Vagina (tissue), 2 donors: ENCODE data around the gene SLC25A34. TPM values are rescaled to one million over a fixed set of nuclear protein-coding genes. Genes with fewer than 3 reads are reported as not detected.

ENCODE experiments used
- DNase-seq, 2 donors: peaks; one replicate each; pipeline ENCODE4 v3.0.0-alpha.2; 2017; ENCODE audit errors: extremely low spot score in 2 of 2
- H3K27ac ChIP-seq: fragments of 200-600 bp; sonication (generic); one replicate; pipeline ENCODE4 v1.5.1; 2019
- H3K27me3 ChIP-seq: fragments of 200-600 bp; sonication (generic); one replicate; pipeline ENCODE4 v1.5.1; 2019
- H3K36me3 ChIP-seq, 2 donors: fragments of 200-600 bp; sonication (generic); one replicate each; pipeline ENCODE4 v1.5.1; 2017 to 2019
- H3K4me1 ChIP-seq: fragments of 200-600 bp; sonication (generic); one replicate; pipeline ENCODE4 v1.5.1; 2019
- H3K4me3 ChIP-seq, 2 donors: fragments of 200-600 bp; sonication (generic); 1 replicate in 1 of 2; 2 replicates in 1 of 2; pipeline ENCODE4 v1.5.1; 2016 to 2019
- H3K9me3 ChIP-seq: fragments of 200-600 bp; sonication (generic); one replicate; pipeline ENCODE4 v1.5.1; 2019
- CTCF ChIP-seq, 3 experiments: fragments of 450-650 bp in 2 of 3; fragments of 200-600 bp in 1 of 3; sonication (generic) in 1 of 3; IDR thresholded peaks; one replicate each; pipeline ENCODE4 v1.5.1; 2017 to 2019; ENCODE audit warnings: antibody characterized with exemption in 3 of 3, mild to moderate bottlenecking in 2 of 3, moderate library complexity in 2 of 3
- POLR2A ChIP-seq, 2 donors: fragments of 450-650 bp; IDR thresholded peaks; one replicate each; pipeline ENCODE4 v1.6.1; 2017; ENCODE audit warnings: antibody characterized with exemption in 2 of 2, mild to moderate bottlenecking in 2 of 2, moderate library complexity in 2 of 2
- POLR2AphosphoS5 ChIP-seq, 2 donors: sonication (generic); formaldehyde crosslinking; IDR thresholded peaks; one replicate each; pipeline ENCODE4 v1.9.0; 2017; ENCODE audit warnings: antibody characterized with exemption in 2 of 2, mild to moderate bottlenecking in 2 of 2, low read depth in 1 of 2; ENCODE audit not compliant: insufficient read depth in 1 of 2
- intact Hi-C: fragments of 100-400 bp; cut with DNase I; formaldehyde crosslinking; loops from one replicate; pipeline ENCODE4 v1.15.1; 2023
- total RNA-seq: library from RNA; depleted of rRNA; stranded (reverse); fragments of >200 nt; gene quantifications from one replicate; pipeline ENCODE4 v1.2.3, GENCODE V29; 2016

Gene SLC25A34
- total RNA-seq, 1 donor from 2014 or later, result 3.2 TPM

GRCh38 chr1:15744122-15744679 is 8.1 kb downstream of the SLC25A34 start:
- Histone ChIP-seq H3K36me3 (no peaks in the 10 kb centered on the region), H3K27ac (no peak overlapping the region), H3K9me3 (no peaks in the 10 kb centered on the region), H3K27me3 (no peaks in the 10 kb centered on the region), H3K4me3 (no peak overlapping the region), H3K4me1 (peaks cover 9% of the 10 kb centered on the region)
- DNase-seq, result no peak
- intact Hi-C loops, result loop anchor here (10.0 kb wide), 1 partner anchor 149 kb away; no protein-coding TSS in a partner anchor
- no peak for TF ChIP-seq POLR2A (IDR thresholded peaks at IDR 0.05)
- no peak for TF ChIP-seq CTCF (IDR thresholded peaks at IDR 0.05)
- TF ChIP-seq POLR2AphosphoS5 (IDR thresholded peaks at IDR 0.05; ENCODE audit: insufficient read depth in 1 of 2, low read depth in 1 of 2), result no peak

GRCh38 chr1:15747378-15747777 is 11.3 kb downstream of the SLC25A34 start:
- Histone ChIP-seq H3K4me3 (no peak overlapping the region), H3K9me3 (no peaks in the 10 kb centered on the region), H3K4me1 (peaks cover 10% of the 10 kb centered on the region), H3K27ac (no peak overlapping the region), H3K36me3 (no peaks in the 10 kb centered on the region), H3K27me3 (no peaks in the 10 kb centered on the region)
- no peak for TF ChIP-seq POLR2A (IDR thresholded peaks at IDR 0.05)
- no peak for TF ChIP-seq POLR2AphosphoS5 (IDR thresholded peaks at IDR 0.05; ENCODE audit: insufficient read depth in 1 of 2, low read depth in 1 of 2)
- no peak for TF ChIP-seq CTCF (IDR thresholded peaks at IDR 0.05)
- DNase-seq, result no peak
- intact Hi-C loops, result loop anchor here (10.0 kb wide), 1 partner anchor 153 kb away; no protein-coding TSS in a partner anchor

- TF ChIP-seq POLR2A (IDR thresholded peaks at IDR 0.05) (no peak), POLR2AphosphoS5 (IDR thresholded peaks at IDR 0.05; ENCODE audit: insufficient read depth in 1 of 2, low read depth in 1 of 2) (no peak), CTCF (IDR thresholded peaks at IDR 0.05) (no peak)
- H3K36me3 ChIP-seq, result no peaks in the 10 kb centered on the region
- intact Hi-C loops, result loop anchor here (10.0 kb wide), 1 partner anchor 153 kb away; no protein-coding TSS in a partner anchor
- DNase-seq, result no peak
- no peaks in the 10 kb centered on the region for H3K27me3 ChIP-seq
- no peak overlapping the region for H3K4me3 ChIP-seq
- no peak overlapping the region for H3K27ac ChIP-seq
- H3K9me3 ChIP-seq, result no peaks in the 10 kb centered on the region
- H3K4me1 ChIP-seq, result peaks cover 10% of the 10 kb centered on the region
Observed at GRCh38 chr1:15748264-15748663, 12.2 kb downstream of the SLC25A34 start.

- peaks cover 10% of the 10 kb centered on the region for H3K4me1 ChIP-seq
- no peaks in the 10 kb centered on the region for H3K27me3 ChIP-seq
- intact Hi-C loops, result loop anchor here (10.0 kb wide), 1 partner anchor 154 kb away; no protein-coding TSS in a partner anchor
- H3K27ac ChIP-seq, result no peak overlapping the region
- no peak for TF ChIP-seq CTCF (IDR thresholded peaks at IDR 0.05)
- TF ChIP-seq POLR2A (IDR thresholded peaks at IDR 0.05), result no peak
- no peak for TF ChIP-seq POLR2AphosphoS5 (IDR thresholded peaks at IDR 0.05; ENCODE audit: insufficient read depth in 1 of 2, low read depth in 1 of 2)
- DNase-seq, result no peak
- H3K36me3 ChIP-seq, result no peaks in the 10 kb centered on the region
- H3K9me3 ChIP-seq, result no peaks in the 10 kb centered on the region
- H3K4me3 ChIP-seq, result no peak overlapping the region
Observed at GRCh38 chr1:15748690-15749398, 12.8 kb downstream of the SLC25A34 start.
